GM12865 (cell line): ENCODE data around the gene LINGO3.
"Not testable (repeated sequence)": the region's sequence is repeated elsewhere in the genome, so short reads cannot be mapped to it uniquely, and the experiment has no call there.

Experiments
- DNase-seq: peaks from one replicate; pipeline ENCODE4 v3.0.0; 2010; ENCODE audit warnings: low read depth
- H3K4me3 ChIP-seq: 2 replicates; pipeline ENCODE4 v1.5.1; 2011; ENCODE audit warnings: mild to moderate bottlenecking, low read depth, low read length, control low read depth
- CTCF ChIP-seq: IDR thresholded peaks from 2 replicates; pipeline ENCODE4 v1.5.1; 2011; ENCODE audit warnings: low read length, control low read depth, low read depth, inconsistent platforms; ENCODE audit not compliant: insufficient read depth; ENCODE audit errors: missing control alignments

LINGO3 gene

GRCh38 chr19:2286402-2287140, 21.4 kb downstream of the LINGO3 start:
- no peak for DNase-seq
- TF ChIP-seq CTCF = no peak
- no peak overlapping the region for H3K4me3 ChIP-seq

DNA sequence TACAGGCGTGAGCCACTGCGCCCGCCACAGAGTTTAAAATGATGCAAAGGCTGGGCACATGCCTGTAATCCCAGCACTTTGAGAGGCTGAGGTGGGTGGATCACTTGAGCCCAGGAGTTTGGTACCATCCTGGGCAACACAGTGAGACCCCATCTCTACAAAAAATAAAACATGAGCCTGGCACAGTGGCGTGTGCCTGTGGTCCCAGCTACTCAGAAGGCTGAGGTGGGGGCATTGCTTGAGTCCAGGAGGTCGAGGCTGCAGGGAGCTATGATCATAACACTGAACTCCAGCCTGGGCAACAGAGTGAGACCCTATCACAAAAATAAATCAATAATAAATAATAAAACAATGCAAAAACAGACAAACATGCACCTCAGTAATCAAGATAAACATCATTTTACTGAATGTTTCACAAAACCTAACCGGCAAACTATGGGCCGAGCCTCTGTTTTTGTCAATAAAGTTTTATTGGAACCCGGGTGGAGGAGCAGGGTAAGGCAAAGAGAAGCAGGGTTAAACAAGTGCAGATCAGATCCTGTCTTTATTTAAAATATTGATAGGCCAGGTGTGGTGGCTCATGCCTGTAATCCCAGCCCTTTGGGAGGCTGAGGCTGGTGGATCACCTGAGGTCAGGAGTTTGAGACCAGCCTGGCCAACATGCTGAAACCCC, 24.0 kb downstream of the LINGO3 start:
- no peak overlapping the region for H3K4me3 ChIP-seq
- no peak for TF ChIP-seq CTCF

DNA sequence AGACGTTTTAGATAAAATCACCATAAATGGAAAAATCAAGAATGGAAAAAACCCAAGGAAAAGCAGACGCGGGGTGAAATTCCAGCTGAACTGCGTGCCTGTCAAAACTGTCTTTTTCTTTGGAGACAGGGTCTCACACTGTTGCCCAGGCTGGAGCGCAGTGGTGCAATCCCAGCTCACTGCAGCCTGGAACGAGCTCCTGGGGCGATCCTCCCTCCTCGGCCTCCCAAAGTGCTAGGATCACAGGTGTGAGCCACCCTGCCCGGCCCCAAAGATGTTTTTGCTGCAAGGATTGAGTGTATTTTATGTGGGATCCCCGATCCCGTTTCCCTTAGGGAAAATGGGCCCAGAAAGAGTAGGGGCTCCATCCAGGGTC, 25.1 kb downstream of the LINGO3 start:
- no peak overlapping the region for H3K4me3 ChIP-seq
- DNase-seq = no peak

More for the DNA sequence above, 24.0 kb downstream of the LINGO3 start:
- DNase-seq = no peak

GRCh38 chr19:2282062-2282861, 25.7 kb downstream of the LINGO3 start, which contains the start of gene PEAK3:
PEAK3 (minus strand) TSS chr19:2282175; CDS start chr19:2280931, 1,244 bp downstream.
- no peak for TF ChIP-seq CTCF
- H3K4me3 ChIP-seq = no peak within 1 kb of the TSS
- DNase-seq = peak; percentile 45

More for the DNA sequence above, 25.1 kb downstream of the LINGO3 start:
- TF ChIP-seq CTCF = no peak

DNA sequence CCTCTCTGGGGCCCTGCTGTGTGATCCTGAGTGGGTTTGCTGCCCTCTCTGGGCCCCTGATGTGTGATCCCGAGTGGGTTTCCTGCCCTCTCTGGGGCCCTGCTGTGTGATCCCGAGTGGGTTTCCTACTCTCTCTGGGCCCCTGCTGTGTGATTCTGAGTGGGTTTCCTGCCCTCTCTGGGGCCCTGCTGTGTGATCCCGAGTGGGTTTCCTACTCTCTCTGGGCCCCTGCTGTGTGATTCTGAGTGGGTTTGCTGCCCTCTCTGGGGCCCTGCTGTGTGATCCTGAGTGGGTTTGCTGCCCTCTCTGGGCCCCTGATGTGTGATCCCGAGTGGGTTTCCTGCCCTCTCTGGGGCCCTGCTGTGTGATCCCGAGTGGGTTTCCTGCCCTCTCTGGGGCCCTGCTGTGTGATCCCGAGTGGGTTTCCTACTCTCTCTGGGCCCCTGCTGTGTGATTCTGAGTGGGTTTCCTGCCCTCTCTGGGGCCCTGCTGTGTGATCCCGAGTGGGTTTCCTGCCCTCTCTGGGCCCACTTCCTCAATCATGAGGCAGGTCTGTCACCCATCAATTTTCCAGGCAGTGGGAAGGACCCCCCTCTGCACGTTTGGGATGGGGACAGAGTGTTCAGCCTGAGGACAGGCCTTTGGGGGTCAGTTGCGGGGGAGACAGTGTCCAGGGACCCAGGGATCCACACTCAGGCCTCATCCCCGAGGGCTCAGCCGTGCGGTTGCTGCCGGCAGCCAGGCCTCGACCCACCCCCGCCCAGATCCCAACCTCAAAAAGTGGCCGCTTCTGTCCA, 26.5 kb downstream of the LINGO3 start:
- not testable (repeated sequence) for H3K4me3 ChIP-seq, DNase-seq

DNA sequence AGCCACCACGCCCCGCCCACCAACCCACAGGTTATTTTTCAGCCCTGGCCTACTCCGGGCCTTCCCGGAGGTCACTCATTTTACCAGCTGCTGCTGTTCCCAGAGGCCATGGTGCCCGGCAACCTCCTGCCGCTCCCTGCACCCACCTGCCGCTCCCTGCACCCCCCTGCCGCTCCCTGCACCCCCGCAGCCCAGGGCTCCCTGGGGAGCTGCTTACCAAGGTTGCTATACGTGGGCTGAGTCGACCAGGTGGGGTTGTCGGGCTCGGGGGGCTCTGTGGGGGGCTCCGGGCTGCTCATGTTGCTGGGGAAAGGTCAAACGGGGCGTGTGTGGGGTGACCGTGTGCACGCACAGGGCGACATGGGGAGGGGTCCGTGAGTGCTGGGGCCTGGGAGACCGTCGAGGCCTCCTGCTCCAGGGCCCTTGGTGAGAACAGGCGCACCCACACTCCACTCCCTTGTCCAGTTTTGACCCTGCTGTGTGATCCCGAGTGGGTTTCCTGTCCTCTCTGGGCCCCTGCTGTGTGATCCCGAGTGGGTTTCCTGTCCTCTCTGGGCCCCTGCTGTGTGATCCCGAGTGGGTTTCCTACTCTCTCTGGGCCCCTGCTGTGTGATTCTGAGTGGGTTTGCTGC, 27.2 kb downstream of the LINGO3 start:
- TF ChIP-seq CTCF = no peak
- H3K4me3 ChIP-seq = no peak overlapping the region
- DNase-seq = no peak
